Measurements from ENCODE around the gene C9orf153.

DNA sequence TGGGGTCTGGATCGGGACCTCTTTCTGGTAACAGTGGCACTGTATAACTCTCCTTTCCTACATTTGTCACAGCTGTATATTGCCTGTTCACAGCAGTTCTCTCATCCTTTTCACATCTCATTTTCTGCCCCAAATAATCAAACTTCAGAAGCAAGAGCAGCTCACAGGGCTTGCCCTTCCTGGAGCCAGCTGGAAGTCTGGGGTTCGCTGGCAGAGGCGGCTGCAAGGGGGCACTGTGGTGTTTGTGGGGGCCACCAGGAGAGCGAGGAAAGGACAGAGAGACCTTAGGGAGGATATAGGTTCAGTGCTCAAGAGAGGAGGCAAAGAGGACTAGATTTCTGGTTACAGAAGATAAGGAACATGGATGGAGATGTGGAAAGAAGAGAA, 75.3 kb downstream of the C9orf153 start:
- TF ChIP-seq, protein P1, sequence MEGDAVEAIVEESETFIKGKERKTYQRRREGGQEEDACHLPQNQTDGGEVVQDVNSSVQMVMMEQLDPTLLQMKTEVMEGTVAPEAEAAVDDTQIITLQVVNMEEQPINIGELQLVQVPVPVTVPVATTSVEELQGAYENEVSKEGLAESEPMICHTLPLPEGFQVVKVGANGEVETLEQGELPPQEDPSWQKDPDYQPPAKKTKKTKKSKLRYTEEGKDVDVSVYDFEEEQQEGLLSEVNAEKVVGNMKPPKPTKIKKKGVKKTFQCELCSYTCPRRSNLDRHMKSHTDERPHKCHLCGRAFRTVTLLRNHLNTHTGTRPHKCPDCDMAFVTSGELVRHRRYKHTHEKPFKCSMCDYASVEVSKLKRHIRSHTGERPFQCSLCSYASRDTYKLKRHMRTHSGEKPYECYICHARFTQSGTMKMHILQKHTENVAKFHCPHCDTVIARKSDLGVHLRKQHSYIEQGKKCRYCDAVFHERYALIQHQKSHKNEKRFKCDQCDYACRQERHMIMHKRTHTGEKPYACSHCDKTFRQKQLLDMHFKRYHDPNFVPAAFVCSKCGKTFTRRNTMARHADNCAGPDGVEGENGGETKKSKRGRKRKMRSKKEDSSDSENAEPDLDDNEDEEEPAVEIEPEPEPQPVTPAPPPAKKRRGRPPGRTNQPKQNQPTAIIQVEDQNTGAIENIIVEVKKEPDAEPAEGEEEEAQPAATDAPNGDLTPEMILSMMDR (conservative IDR thresholded peaks at IDR 0.05) = no peak
- TF ChIP-seq ZFX (IDR thresholded peaks at IDR 0.05) = no peak
